HG03521 (cell line): ENCODE data around the gene ASB2.

ENCODE experiments used
- ATAC-seq: cut with Tn5 transposase; IDR thresholded peaks from one replicate; pipeline ENCODE4 v1.9.1; 2021; ENCODE audit warnings: mild to moderate bottlenecking, moderate library complexity; ENCODE audit not compliant: unreplicated experiment

The ASB2 gene

DNA sequence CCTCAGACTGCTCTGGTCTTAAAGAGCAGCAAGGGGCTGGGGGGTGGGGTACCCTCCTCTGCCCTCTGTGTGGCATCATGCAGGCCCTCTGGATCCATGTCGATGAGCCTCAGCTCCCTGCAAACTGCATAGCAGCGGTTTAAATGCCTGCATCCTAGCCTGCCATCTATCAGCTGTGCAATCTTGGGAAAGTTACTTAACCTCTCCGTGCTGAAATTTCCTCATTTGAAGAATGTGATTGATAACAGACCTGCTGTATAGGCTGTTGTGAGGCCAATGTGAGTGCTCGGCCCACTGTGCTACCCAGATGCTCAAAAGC is 45.4 kb downstream of the ASB2 start:
- ATAC-seq: no peak

DNA sequence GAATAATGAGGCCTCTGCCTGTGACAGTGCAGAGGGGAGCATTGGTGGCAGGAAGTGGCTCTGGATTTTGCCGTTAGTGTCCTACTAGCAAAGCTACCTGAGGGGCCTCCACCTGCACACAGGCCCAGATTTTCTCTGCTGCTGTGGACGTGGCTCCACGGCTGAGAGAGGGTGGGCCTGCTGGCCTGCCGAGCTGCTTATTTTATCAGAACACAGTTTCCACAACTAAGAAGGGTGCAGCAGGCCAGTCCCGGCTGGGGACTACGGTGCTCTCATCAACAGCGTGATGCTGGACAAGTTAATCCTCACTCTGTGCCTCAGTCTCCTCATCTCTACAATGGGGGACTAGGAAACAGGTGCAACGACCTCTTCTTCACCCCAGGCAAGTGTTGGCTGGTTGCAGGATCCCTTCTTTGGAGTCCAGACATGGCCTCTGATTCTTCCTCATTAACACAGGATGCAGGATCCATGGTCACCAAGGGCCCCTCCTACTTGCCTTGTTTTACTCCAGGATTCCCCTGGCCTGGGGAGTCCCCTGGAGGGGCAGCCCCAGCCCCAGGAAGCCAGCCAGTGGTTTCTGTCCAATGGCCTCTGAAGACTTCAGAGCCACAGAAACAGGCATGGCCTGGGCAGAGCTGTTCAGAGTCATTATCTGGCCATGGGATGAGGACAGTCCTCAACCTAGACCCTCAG is 45.9 kb downstream of the ASB2 start:
- ATAC-seq: no peak

DNA sequence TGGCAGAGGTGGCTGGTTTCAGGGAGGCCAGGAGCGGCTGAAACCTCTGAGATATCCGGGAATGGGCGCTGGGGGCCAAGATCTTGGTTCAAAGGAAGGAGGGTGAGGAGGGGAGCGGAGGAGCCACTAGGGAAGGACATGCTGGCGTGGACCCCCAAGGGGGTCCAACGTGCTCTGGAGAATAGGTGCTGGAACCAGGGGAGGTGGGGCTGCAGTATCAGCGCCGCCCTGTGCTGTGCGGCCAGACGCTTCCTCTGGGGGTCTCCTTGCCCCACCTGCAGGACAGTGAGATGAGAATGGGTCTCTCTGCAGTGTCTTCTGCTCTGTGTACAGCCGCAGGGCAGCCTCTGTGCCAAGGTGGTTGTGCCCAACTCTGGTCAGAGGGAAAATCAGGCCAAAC is 46.7 kb downstream of the ASB2 start:
- no peak for ATAC-seq

DNA sequence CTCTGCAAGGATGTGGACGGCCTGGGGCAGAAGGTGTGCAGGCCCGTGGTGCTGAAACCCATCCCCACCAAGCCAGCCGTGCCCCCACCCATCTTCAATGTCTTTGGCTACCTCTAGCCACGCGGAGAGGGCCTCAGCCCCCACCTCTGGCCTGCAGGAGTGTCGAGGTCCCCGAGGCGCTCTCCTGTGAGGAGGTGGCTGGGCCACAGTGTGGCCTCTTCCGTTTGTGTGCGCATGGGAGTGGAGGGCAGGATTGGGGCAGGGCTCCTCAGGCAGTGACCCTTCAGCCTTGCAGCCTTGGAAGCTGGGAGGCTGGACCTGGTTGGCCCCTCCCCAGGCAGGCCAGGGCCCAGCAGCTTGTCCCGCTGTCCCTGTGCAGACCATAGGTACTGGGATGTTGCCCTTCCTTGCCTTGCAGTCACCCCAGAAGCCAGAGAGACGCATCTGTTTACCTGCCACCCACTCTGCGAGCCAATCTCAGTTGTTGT is 47.3 kb downstream of the ASB2 start:
- no peak for ATAC-seq

DNA sequence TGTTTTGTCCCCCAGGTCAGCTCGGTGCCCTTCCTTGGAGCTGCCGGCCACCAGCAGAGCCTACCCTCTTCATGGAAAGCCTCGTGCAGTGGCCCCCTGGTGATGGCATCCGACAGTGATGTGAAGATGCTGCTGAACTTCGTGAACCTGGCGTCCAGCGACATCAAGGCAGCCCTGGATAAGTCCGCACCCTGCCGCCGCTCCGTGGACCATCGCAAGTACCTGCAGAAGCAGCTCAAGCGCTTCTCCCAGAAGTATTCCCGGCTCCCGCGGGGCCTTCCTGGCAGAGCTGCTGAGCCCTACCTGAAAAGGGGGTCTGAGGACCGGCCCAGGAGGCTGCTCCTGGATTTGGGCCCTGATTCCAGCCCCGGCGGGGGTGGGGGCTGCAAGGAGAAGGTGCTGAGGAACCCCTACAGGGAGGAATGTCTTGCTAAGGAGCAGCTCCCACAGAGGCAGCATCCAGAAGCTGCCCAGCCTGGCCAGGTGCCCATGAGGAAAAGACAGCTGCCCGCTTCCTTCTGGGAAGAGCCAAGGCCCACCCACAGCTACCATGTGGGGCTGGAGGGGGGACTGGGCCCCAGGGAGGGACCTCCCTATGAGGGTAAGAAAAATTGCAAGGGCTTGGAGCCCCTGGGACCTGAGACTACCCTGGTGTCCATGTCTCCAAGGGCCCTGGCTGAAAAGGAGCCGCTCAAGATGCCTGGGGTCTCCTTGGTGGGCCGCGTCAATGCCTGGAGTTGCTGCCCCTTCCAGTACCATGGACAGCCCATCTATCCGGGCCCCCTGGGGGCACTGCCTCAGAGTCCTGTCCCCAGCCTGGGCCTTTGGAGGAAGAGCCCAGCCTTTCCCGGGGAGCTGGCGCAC is 48.0 kb downstream of the ASB2 start:
- ATAC-seq: no peak

DNA sequence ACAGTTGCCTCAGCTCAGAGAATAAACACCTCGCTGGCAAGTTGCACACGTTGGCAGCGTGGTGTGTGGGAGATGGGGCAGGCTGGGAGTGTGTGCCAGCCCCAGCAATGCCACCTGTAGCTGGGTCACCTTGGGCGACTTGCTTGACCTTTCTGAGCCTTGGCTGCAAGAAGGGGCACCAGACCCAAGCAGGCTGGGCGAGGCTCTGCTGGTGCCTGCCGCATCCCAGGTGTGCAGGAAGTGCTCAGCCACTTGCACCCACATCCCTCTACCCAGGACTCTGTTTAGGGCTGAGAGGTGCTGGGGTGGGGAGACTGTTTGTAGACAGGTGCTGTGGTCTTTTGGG is 48.6 kb downstream of the ASB2 start:
- ATAC-seq: no peak

DNA sequence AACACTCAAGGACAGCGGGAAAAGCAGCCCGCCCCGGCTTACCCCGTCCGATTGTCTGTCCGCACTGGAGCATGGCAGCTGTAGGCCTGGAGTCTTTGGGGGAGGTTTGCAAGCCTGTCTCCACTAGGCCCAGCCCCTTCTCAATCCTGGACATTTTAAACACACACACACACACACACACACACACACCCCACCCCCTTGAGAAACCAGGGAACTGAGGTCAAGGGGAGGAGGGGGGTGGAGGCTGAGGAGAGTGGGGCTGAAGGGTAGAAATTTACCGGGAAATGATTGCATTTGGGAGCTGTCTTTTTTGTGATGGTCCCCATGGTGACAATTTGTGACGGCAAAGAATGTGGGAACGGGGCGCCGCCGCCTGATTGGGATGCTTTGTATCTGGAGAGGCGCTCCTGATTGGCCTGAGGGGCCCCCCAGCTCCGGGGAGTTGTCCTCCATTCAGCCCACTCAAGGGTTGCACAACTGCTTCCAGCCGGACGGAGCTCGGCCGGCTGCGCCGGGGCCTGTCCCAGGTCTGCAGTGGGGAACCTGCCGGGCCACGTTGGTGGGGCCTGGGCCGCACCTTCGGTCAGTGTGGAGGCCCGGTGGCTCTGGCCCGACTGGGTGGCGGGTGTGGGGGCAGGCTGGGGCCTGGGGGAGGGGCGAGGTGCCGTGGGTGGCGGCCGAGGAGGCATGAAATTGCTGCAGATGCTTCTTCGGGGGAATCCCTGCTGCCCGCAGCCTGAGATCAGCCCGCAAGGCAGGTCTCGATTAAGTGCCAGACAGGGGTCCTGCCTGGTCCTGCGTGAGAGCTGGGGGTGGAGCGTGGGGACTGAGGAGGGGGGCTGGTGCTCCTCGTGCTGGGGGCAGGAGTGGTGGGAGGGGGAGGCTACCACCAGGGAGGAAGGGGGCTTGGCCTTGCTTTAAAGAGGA is 49.2 kb downstream of the ASB2 start, which contains the start of gene FAM181A:
Gene FAM181A, plus strand, starts transcription at position 472 of the 927 bp plus-strand sequence. CDS start 942 bp downstream, outside the sequence.
- no peak for ATAC-seq

DNA sequence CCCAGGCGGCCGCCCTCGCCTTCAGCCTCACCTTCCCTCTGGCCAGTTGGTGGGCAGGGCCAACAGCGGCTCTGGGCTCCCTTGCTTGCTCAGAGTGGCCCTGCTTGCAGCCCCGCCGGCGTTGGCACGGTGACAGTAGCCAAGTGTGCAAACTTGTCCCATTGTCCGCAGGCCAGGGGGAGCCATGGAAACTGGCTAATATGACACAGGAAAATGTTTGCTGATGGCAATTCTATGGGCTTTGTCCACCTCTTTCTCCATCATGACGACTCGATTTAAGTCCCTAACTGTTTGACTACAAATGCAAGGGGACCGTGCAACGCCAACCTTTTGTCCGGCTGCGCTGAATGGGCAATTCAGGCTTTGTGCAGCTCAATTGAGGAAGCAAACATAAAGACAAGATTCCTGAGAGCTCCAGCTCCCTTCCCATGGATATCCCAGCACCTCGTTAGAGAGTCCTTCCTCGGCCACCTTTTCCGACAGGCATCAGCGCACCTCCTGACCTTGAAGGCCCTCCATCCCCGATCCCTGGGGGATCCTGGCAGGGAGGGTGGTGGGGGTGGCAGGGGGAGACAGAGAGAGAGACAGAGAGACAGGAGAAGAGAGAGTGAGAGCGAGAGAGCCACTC is 50.0 kb downstream of the ASB2 start:
- ATAC-seq: no peak

DNA sequence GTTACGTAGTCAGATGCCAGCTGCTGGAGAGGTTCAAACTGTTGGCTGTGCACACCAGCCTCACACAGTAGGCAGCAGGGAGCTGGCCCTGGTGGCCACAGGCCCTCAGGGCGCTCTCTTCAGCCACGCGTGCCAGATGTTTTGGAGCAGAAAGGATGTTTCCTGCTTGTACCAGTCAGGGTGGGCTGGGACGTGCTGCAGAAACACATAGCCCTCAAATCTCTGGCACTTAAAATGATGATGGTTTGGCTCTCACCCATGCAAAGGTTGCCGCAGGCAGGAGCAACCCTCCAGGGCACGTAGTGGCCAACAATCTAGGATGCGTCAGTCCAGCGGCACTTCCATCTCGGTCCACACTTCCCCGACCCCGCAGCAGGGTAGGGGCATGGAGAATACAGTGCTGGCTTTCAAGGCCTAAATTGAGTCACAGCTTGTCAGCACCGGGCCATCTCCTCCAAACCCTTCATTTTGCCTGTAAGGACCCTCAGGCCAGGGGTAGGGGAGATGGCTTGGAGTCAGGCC is 50.9 kb downstream of the ASB2 start:
- no peak for ATAC-seq

DNA sequence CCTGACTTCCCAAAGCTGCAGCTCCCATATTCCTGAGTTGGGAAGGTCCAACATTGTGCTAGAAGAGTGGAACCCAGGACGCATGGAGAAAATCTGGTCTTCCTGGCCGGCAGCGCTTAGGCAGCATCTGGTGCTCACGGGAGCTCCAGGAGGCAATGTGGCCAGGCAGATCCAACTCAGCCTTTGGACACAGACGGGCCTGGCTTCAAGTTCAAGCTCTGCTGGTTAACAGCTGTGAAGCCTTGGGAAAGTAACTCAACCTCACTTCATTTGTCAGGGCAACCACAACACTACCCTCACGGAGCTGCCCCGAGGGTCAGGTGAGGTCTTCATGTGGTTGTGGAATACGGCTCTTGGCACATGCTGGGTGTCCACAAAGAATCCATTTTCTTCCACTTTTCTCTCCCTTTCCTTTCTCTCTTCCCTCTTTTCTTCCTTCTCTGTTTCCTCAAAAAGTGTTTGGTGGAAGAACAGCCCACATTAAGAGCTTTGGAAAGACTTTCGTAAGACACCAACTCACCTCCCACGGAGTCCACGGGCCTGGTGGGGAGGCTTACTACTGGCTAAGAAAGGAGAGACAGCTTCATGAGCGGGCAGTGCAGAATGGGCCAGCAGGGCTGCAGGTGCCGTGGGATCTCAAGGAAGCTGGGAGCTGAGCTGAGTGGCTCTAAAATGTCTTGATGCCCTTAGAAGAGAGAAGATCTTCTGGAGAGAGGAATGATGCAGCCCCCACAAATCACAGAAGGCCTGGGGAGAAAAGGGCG is 51.6 kb downstream of the ASB2 start:
- no peak for ATAC-seq

DNA sequence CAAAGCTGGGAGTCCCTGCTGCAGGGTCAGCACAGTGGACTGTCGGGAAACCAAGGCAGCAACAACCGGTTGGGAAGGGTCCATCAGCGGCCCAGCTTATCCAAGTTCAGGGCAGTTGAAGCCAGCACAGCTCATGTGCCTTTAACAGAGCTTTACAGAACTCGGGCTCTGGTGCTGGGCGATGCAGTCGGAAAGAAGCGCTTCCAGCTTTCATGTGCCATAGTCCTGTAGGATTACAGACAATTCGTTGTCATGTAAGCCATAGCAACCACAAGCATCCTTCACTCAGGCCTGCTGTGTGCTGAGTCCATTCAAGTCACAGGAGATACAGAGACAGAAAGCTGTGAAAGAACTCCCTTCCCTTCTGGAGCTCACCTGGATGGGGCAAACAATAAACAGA is 52.7 kb downstream of the ASB2 start:
- no peak for ATAC-seq

DNA sequence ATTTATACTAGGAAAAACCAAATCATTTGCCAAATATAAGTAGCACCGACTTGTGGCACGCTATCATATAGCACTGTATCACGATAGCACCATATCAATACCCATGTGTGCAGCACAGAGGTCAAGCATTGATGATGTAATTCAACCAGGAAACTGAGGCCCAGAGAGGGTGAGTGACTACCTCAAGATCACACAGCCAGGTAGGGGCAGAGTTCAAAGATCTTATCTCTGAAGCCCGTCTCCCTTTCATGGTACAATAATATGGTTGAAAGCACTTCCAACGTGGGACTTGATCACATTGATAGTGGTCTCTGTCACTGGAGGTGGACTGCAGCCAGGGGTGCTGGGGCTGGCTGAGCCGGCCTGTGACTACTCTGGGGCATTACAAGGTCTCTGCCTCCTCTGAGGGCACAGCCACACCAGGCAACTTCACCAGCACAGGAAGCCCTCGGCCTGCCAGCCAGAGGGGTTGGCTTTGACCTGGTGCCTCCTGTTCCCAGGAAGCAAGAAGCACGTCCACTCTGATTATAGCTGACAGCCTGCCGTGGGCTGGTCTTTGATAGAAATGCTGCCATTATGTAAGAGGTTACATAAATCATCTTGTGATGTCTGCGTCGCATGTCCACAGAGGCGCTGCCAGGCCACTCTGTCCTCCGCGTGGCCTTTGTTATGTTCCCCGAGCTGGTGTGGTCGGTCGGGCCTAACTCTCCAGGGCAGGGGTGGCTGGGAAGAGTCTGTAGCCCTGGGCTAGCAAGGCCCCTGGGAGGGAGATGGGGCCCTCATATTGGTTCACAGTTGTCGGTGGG is 55.2 kb downstream of the ASB2 start:
- ATAC-seq: no peak

DNA sequence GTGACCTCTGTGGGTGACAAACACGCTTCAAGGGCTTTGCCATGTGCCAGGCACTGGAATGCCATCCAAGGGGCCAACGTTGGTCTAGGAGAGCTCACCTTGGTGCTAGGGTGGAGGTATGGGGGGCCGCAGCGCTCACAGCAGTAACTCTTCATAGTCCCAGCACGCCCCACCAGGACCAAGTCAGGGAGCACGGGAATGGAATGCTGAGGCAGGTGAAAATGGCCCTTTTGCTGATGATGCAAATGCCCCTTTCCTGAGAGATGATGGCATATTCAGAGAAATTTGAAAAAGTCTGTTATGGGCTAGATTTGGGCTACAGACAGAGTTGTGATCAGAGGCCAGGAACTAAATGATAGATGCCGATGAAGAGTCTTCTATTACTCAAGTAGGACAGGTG is 59.2 kb downstream of the ASB2 start:
- ATAC-seq: no peak

DNA sequence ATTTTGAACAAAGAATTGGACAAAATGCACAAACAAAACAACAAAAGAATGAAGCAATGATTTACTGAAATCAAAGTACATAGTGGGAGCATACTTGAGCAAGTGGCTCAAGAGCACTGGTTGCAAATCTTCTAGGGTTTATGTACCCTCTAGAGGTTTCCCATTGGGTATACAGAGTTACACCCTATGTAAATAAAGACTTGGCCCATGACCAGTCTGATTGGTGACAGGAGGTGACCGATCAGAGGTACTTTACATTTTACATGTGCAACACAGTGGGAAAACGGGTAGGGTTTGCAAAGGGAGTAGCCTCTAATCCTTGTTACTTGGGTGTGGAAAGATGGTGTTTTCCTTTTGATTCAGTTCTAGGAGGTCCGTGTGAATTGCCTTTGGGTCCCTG is 59.9 kb downstream of the ASB2 start:
- no peak for ATAC-seq

DNA sequence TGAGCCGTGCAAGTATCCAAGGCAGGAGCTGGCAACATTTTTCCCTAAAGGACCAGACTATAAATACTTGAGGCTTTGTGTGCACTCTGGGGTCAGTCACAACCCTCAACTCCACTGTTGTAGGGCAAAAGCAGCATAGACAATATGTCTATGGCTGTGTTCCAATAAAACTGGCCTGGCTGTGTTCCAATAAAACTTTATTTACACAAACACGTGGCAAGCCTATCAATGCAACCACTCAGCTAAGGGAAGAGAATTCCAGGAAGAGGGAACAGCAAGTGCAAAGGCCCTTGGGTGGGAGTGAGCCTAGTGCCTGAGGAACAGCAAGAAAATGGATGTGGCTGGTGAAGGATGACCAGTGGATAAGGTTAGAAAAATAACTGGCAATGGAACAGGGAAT is 60.6 kb downstream of the ASB2 start:
- ATAC-seq: no peak

DNA sequence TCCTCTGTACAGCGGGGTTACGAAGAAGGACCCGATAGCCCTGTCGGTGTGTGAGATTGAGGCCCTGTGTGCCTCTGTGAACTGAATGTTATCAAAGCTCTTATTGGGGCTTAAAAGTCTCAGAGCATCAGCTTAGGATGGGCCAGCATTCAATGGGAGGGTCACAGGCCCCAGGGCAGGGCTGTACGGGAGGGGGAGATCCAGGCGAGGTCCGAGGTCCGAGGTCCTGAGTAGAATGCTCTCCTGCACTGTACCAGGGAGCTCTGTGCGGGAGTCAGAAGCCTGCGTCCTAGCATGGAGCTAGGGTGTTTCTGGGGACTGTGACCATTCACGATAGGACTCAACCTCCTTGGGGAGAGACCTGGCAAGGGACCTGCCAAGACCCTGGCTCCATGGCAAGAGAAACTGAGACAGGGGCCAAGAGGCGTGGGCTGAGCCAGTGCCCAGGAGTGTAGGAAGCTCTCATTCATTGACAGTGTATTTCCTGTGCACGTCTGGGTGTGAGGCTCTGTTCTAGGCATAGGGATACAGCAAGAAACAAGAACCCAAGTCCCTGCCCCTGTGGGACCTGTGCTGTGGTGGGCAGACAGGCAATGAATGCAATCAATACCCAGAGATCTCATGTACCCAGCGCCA is 61.2 kb downstream of the ASB2 start:
- no peak for ATAC-seq

DNA sequence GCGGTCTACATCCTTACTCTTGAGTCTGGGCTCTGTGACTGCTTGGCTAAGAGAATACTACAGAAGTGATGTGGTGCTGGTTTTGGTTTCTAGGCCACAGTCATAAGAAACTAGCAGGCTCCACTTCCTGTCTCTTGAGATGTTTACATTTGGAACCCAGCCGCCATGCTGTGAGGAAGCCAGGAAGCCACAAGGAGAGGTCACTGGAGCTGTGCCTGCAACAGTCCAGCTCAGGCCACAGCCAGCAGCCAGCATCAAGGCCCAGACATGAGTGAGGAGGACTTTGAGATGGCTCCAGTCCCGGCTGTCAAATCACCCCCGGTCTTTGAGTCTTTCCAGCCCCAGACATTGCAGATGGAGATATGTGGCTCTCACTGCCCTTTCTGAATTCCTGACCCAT is 62.1 kb downstream of the ASB2 start:
- ATAC-seq: no peak

DNA sequence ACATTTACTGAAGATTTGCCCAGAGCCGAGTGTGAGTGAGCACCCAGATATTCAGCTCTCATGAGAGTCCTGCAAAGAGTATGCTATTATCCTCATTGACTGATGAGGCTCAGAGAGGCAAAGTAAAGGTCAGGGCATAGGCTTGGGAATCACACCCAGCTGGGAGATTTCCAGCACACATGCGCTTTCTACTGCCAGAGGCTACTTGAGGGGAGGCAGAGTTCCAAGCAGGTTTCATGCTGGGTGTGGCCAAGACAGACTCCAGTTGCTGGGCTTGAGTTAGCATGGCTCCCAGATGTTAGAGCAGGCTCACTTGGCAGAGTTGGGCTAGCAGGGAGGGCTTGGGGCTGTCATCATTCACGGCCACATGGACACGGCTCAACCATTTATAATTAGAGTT is 63.6 kb downstream of the ASB2 start:
- no peak for ATAC-seq
